DND-41 (cell line): ENCODE data around the gene RELN.

Experiments
- ATAC-seq: fragments of 200-7000 bp; cut with Tn5 transposase; 3 replicates; pipeline ENCODE4 v1.9.1; 2021; ENCODE audit warnings: low read depth; ENCODE audit not compliant: insufficient read depth
- DNase-seq: peaks from one replicate; pipeline ENCODE4 v3.0.0-alpha.2; 2020
- H2AFZ ChIP-seq: 2 replicates; pipeline ENCODE4 v1.6.0; 2012; ENCODE audit warnings: low read depth, low read length
- H3K27ac ChIP-seq: 2 replicates; pipeline ENCODE4 v1.5.1; 2012; ENCODE audit warnings: low read length, inconsistent platforms
- H3K27me3 ChIP-seq: fragments of 200-600 bp; sonication (generic); 2 replicates; pipeline ENCODE4 v1.6.0; 2012; ENCODE audit warnings: low read length, mild to moderate bottlenecking, inconsistent platforms; ENCODE audit not compliant: insufficient read depth, poor library complexity
- H3K36me3 ChIP-seq: 2 replicates; pipeline ENCODE4 v1.5.1; 2012; ENCODE audit warnings: low read length, inconsistent platforms; ENCODE audit not compliant: insufficient read depth
- H3K4me1 ChIP-seq: 2 replicates; pipeline ENCODE4 v1.5.1; 2012; ENCODE audit warnings: mild to moderate bottlenecking, low read length; ENCODE audit not compliant: insufficient read depth
- H3K4me2 ChIP-seq: 2 replicates; pipeline ENCODE4 v1.6.0; 2012; ENCODE audit warnings: mild to moderate bottlenecking, moderate library complexity, low read length, inconsistent platforms; ENCODE audit not compliant: insufficient read depth
- H3K4me3 ChIP-seq, 2 experiments: fragments of 200-600 bp in 1 of 2; shearing (Covaris generic) in 1 of 2; 2 replicates each; pipeline ENCODE4 v1.5.1; 2012 to 2016; ENCODE audit warnings: inconsistent platforms in 2 of 2, low read length in 2 of 2, mild to moderate bottlenecking in 2 of 2, low read depth in 1 of 2, moderate library complexity in 1 of 2
- H3K79me2 ChIP-seq: 2 replicates; pipeline ENCODE4 v1.6.0; 2012; ENCODE audit warnings: low read length, inconsistent platforms; ENCODE audit not compliant: insufficient read depth
- H3K9ac ChIP-seq: 2 replicates; pipeline ENCODE4 v1.6.0; 2012; ENCODE audit warnings: low read depth, mild to moderate bottlenecking, inconsistent platforms, low read length, moderate library complexity
- H3K9me3 ChIP-seq: 2 replicates; pipeline ENCODE4 v1.5.1; 2012; ENCODE audit warnings: low read length, moderate library complexity, mild to moderate bottlenecking, inconsistent platforms; ENCODE audit not compliant: insufficient read depth, severe bottlenecking
- H4K20me1 ChIP-seq: 2 replicates; pipeline ENCODE4 v1.6.0; 2012; ENCODE audit warnings: low read length; ENCODE audit not compliant: insufficient read depth
- EZH2 ChIP-seq: IDR thresholded peaks from 3 replicates; pipeline ENCODE4 v1.6.1; 2012; ENCODE audit warnings: borderline replicate concordance, low read depth, mild to moderate bottlenecking, moderate library complexity, low read length, inconsistent platforms; ENCODE audit not compliant: severe bottlenecking
- TF ChIP-seq, protein P1 (sequence below): IDR thresholded peaks from 2 replicates; pipeline ENCODE4 v1.5.1; 2012; ENCODE audit warnings: borderline replicate concordance, low read length, moderate library complexity, mild to moderate bottlenecking; ENCODE audit not compliant: poor library complexity, severe bottlenecking; ENCODE audit errors: extremely low read depth

Gene RELN

DNA sequence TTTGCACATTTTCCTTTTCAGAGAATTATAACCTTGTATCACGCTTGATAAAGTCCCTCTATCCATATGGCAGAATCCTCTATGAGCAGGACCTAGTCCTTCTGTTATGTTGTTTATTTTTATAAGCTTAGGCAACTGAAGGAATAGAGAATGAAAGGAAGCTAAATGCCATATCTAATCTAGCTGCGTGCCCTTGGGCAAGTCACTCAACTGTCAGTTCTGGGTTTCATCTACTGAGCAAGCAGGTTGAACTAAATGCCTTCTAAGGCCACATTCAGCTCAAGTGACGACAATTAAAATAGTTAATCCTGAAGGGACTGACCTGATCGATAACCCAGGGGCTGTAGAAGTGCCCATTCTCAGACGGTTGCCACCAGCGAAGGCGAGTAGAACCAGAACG lies 449.6 kb downstream of the RELN start:
- Histone ChIP-seq H3K27me3 (peaks cover 11% of the 10 kb centered on the region), H3K9ac (no peak overlapping the region), H3K4me1 (no peaks in the 10 kb centered on the region), H3K9me3 (no peaks in the 10 kb centered on the region), H3K36me3 (no peaks in the 10 kb centered on the region), H2AFZ (no peak overlapping the region), H3K4me3 (no peak overlapping the region), H4K20me1 (no peaks in the 10 kb centered on the region), H3K79me2 (no peaks in the 10 kb centered on the region), H3K27ac (no peak overlapping the region), H3K4me2 (no peak overlapping the region)
- no peak for ATAC-seq
- TF ChIP-seq EZH2 = no peak
- TF ChIP-seq, protein P1, sequence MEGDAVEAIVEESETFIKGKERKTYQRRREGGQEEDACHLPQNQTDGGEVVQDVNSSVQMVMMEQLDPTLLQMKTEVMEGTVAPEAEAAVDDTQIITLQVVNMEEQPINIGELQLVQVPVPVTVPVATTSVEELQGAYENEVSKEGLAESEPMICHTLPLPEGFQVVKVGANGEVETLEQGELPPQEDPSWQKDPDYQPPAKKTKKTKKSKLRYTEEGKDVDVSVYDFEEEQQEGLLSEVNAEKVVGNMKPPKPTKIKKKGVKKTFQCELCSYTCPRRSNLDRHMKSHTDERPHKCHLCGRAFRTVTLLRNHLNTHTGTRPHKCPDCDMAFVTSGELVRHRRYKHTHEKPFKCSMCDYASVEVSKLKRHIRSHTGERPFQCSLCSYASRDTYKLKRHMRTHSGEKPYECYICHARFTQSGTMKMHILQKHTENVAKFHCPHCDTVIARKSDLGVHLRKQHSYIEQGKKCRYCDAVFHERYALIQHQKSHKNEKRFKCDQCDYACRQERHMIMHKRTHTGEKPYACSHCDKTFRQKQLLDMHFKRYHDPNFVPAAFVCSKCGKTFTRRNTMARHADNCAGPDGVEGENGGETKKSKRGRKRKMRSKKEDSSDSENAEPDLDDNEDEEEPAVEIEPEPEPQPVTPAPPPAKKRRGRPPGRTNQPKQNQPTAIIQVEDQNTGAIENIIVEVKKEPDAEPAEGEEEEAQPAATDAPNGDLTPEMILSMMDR = no peak
- no peak for DNase-seq

DNA sequence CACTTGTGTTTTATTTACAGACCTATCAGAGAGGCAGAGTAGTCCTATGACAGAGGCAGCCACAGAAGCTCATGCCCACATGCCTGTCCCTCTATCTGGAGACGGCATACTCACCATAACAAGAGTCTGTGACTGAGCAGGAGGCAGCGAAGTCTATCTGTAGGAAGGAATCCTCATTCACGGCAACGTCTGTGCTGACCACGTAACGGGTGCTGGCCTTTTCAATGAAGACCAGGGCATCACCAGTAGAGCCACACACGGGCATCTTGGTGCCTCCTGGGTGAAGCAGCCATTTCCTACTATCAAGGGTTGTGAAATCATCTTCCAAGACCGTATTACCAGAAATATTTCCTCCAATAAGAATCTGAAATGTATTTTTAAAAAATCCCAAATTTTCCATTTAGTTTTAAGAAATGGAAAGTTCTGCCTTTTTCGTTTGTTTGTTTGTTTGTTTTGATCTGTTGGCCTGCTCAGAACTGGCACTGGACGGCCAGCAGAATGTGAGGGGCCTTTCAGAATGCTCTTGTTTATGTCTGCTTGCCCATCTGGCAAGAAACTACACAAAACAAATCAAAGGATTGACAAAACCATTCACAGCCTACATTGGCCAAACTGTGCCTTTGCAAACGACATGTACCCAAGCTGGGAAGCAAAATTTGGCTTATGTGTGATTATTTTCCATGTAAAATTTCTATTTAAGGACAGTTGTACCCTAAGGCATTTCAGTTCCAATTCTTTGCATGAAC lies 450.3 kb downstream of the RELN start:
- Histone ChIP-seq H3K79me2 (no peaks in the 10 kb centered on the region), H3K36me3 (no peaks in the 10 kb centered on the region), H2AFZ (no peak overlapping the region), H3K4me1 (no peaks in the 10 kb centered on the region), H3K27me3 (peaks cover 11% of the 10 kb centered on the region), H4K20me1 (no peaks in the 10 kb centered on the region), H3K9me3 (no peaks in the 10 kb centered on the region), H3K9ac (no peak overlapping the region), H3K4me2 (no peak overlapping the region), H3K27ac (no peak overlapping the region), H3K4me3 (no peak overlapping the region)
- no peak for DNase-seq
- TF ChIP-seq, protein P1 = no peak
- TF ChIP-seq EZH2 = no peak
- ATAC-seq = no peak

DNA sequence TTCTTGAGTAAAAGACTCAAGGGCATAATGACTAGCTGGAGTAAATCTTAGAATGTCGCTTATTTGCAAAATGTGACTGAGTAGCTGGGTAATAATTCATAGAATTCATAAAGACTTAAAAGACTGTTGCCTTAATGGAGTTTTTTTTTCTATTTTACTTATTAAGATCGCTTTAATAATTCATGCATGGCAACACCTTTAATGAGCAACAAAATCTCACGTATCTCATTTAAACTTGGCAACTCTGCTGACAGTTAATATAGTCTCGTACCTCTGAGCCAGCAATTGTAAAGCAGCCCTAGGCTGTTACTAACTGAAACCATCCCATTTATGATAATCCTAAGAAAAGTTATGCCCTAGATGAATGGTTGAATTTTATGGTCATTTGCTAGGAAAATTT lies 455.7 kb downstream of the RELN start:
- Histone ChIP-seq H3K9me3 (no peaks in the 10 kb centered on the region), H3K27me3 (peaks cover 13% of the 10 kb centered on the region), H3K4me3 (no peak overlapping the region), H3K4me2 (no peak overlapping the region), H4K20me1 (no peaks in the 10 kb centered on the region), H3K27ac (no peak overlapping the region), H3K9ac (no peak overlapping the region), H2AFZ (no peak overlapping the region), H3K36me3 (no peaks in the 10 kb centered on the region), H3K79me2 (no peaks in the 10 kb centered on the region), H3K4me1 (no peaks in the 10 kb centered on the region)
- no peak for ATAC-seq
- DNase-seq = no peak
- TF ChIP-seq, protein P1 = no peak
- TF ChIP-seq EZH2 = no peak
